Activated CD4-positive, alpha-beta T cell treated with anti-CD3 and anti-CD28 coated beads for 24 hours (primary cell): ENCODE measurements around the gene KCNG1.
"Not testable (repeated sequence)": the region's sequence is repeated elsewhere in the genome, so short reads cannot be mapped to it uniquely, and the experiment has no call there.

Experiments
- DNase-seq, 2 donors: peaks; one replicate each; pipeline ENCODE4 v3.0.0-alpha.2; 2020; ENCODE audit warnings: low read depth in 2 of 2

Gene KCNG1

GRCh38 chr20:51022803-51023616 lies at the start of gene KCNG1:
Gene KCNG1 (minus strand): TSS chr20:51023107. CDS start chr20:51010338, 12,769 bp downstream.
- DNase-seq, result peak; percentile 32 to 56

- no peak for DNase-seq
Observed at GRCh38 chr20:51070621-51071020, 47.7 kb upstream of the KCNG1 start.

- no peak for DNase-seq
Observed at GRCh38 chr20:51067792-51068191, 44.9 kb upstream of the KCNG1 start.

- DNase-seq, result no peak
Observed at GRCh38 chr20:51065615-51066014, 42.7 kb upstream of the KCNG1 start.

- DNase-seq, result no peak
Observed at GRCh38 chr20:51064137-51064536, 41.2 kb upstream of the KCNG1 start.

GRCh38 chr20:51062065-51062464 lies 39.2 kb upstream of the KCNG1 start:
- DNase-seq, result peak; percentile 34 to 43

GRCh38 chr20:51061418-51062045 lies 38.6 kb upstream of the KCNG1 start:
- DNase-seq, result no peak

- DNase-seq, result no peak
Observed at GRCh38 chr20:51060301-51060700, 37.4 kb upstream of the KCNG1 start.

- no peak for DNase-seq
Observed at GRCh38 chr20:51059862-51060261, 37.0 kb upstream of the KCNG1 start.

GRCh38 chr20:51058017-51058416 lies 35.1 kb upstream of the KCNG1 start:
- no peak for DNase-seq

GRCh38 chr20:51054233-51054632 lies 31.3 kb upstream of the KCNG1 start:
- DNase-seq, result no peak

GRCh38 chr20:51050531-51051075 lies 27.7 kb upstream of the KCNG1 start:
- DNase-seq, result no peak

- no peak for DNase-seq
Observed at GRCh38 chr20:51046021-51046985, 23.4 kb upstream of the KCNG1 start.

- DNase-seq, result not testable (repeated sequence)
Observed at GRCh38 chr20:51045492-51045891, 22.6 kb upstream of the KCNG1 start.

- no peak for DNase-seq
Observed at GRCh38 chr20:51044796-51045195, 21.9 kb upstream of the KCNG1 start.

- no peak for DNase-seq
Observed at GRCh38 chr20:51043811-51044210, 20.9 kb upstream of the KCNG1 start.

GRCh38 chr20:51042657-51043247 lies 19.8 kb upstream of the KCNG1 start:
- DNase-seq, result no peak

GRCh38 chr20:51042064-51042463 lies 19.2 kb upstream of the KCNG1 start:
- no peak for DNase-seq

- no peak for DNase-seq
Observed at GRCh38 chr20:51037532-51038115, 14.7 kb upstream of the KCNG1 start.

GRCh38 chr20:51036827-51037531 lies 14.1 kb upstream of the KCNG1 start:
- DNase-seq, result no peak
